K562 (cell line): ENCODE data around the gene ARHGAP26.

ENCODE experiments used
- TF ChIP-seq, protein P1 (sequence below), 2 experiments: IDR thresholded peaks; 2 replicates each; pipeline ENCODE4 v1.6.1; 2011; ENCODE audit warnings: borderline replicate concordance in 1 of 2, control low read depth in 1 of 2, low read depth in 1 of 2, low read length in 1 of 2, mild to moderate bottlenecking in 1 of 2, mixed read lengths in 1 of 2, moderate library complexity in 1 of 2; ENCODE audit not compliant: insufficient read depth in 1 of 2, insufficient read length in 1 of 2, poor library complexity in 1 of 2, severe bottlenecking in 1 of 2; ENCODE audit errors: extremely low read depth in 1 of 2
- TF ChIP-seq, protein P2 (sequence below), 3 experiments: IDR thresholded peaks in 2 of 3; conservative IDR thresholded peaks in 1 of 3; 2 replicates each; pipeline ENCODE4 v1.5.1; 2011 to 2012; ENCODE audit warnings: low read length in 3 of 3, mild to moderate bottlenecking in 3 of 3, control low read depth in 2 of 3, improper control_type of control experiment in 1 of 3, inconsistent platforms in 1 of 3, low read depth in 1 of 3, mixed read lengths in 1 of 3, moderate library complexity in 1 of 3; ENCODE audit not compliant: insufficient read depth in 2 of 3

DNA sequence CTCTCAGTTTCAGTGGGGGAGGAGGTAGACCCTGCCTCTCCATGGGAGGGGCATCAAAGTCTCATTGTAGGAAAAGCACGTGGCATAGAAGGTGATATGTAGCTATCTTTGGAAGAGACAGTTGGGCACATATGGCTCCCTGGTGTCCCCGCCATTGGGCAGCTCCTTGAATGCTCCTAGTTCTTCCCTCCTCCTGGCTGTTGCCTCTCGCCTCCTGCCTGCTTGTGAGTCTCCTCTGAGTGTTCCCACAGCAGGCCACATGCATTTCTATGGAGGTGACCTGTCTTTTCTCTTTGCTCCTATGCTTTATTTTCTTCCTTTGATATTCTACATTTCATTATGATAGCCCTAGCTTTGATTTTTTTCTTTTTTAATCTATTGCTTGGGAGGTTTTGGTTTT lies 138.5 kb downstream of the ARHGAP26 start:
- TF ChIP-seq, protein P1, sequence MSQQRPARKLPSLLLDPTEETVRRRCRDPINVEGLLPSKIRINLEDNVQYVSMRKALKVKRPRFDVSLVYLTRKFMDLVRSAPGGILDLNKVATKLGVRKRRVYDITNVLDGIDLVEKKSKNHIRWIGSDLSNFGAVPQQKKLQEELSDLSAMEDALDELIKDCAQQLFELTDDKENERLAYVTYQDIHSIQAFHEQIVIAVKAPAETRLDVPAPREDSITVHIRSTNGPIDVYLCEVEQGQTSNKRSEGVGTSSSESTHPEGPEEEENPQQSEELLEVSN (IDR thresholded peaks at IDR 0.05; ENCODE audit: borderline replicate concordance in 1 of 2, extremely low read depth in 1 of 2, insufficient read depth in 1 of 2, insufficient read length in 1 of 2, low read depth in 1 of 2, low read length in 1 of 2, poor library complexity in 1 of 2, severe bottlenecking in 1 of 2), result no peak
- TF ChIP-seq, protein P2, sequence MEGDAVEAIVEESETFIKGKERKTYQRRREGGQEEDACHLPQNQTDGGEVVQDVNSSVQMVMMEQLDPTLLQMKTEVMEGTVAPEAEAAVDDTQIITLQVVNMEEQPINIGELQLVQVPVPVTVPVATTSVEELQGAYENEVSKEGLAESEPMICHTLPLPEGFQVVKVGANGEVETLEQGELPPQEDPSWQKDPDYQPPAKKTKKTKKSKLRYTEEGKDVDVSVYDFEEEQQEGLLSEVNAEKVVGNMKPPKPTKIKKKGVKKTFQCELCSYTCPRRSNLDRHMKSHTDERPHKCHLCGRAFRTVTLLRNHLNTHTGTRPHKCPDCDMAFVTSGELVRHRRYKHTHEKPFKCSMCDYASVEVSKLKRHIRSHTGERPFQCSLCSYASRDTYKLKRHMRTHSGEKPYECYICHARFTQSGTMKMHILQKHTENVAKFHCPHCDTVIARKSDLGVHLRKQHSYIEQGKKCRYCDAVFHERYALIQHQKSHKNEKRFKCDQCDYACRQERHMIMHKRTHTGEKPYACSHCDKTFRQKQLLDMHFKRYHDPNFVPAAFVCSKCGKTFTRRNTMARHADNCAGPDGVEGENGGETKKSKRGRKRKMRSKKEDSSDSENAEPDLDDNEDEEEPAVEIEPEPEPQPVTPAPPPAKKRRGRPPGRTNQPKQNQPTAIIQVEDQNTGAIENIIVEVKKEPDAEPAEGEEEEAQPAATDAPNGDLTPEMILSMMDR (IDR thresholded peaks at IDR 0.05 in 2 of 3, conservative IDR thresholded peaks at IDR 0.05 in 1 of 3; ENCODE audit: insufficient read depth in 2 of 3, low read depth in 1 of 3, low read length in 3 of 3), result no peak
